Smooth muscle cell (in vitro differentiated cells): ENCODE results near the gene CELF2. TPM values are rescaled to one million over a fixed set of nuclear protein-coding genes. Genes with fewer than 3 reads are reported as not detected.

Source experiments
- DNase-seq: peaks from one replicate; lab custom pipeline; 2025; ENCODE audit not compliant: unreplicated experiment; lab: John Stamatoyannopoulos, UW
- H2AFZ ChIP-seq: fragments of 200-600 bp; sonication (generic); 2 replicates; pipeline ENCODE4 v1.6.0; 2016; ENCODE audit warnings: antibody characterized with exemption, low read depth, mild to moderate bottlenecking
- H3F3A ChIP-seq: fragments of 200-600 bp; sonication (generic); 2 replicates; pipeline ENCODE4 v1.6.0; 2017; ENCODE audit warnings: antibody characterized with exemption, low read depth
- H3K27ac ChIP-seq: fragments of 200-600 bp; sonication (generic); 2 replicates; pipeline ENCODE4 v1.5.1; 2016; ENCODE audit warnings: low read depth, mild to moderate bottlenecking
- H3K27me3 ChIP-seq: fragments of 200-600 bp; sonication (generic); 2 replicates; pipeline ENCODE4 v1.6.1; 2016; ENCODE audit warnings: low read depth, mild to moderate bottlenecking
- H3K36me3 ChIP-seq: fragments of 200-600 bp; sonication (generic); 2 replicates; pipeline ENCODE4 v1.5.1; 2016; ENCODE audit warnings: low read depth
- H3K4me1 ChIP-seq: fragments of 200-600 bp; sonication (generic); 2 replicates; pipeline ENCODE4 v1.5.1; 2016; ENCODE audit warnings: low read depth
- H3K4me2 ChIP-seq: fragments of 200-600 bp; sonication (generic); 2 replicates; pipeline ENCODE4 v1.6.0; 2016; ENCODE audit warnings: mild to moderate bottlenecking
- H3K4me3 ChIP-seq: fragments of 200-600 bp; sonication (generic); 2 replicates; pipeline ENCODE4 v1.5.1; 2016; ENCODE audit warnings: mild to moderate bottlenecking
- H3K79me2 ChIP-seq: fragments of 200-600 bp; sonication (generic); 2 replicates; pipeline ENCODE4 v1.6.0; 2016; ENCODE audit warnings: low read depth, mild to moderate bottlenecking
- H3K9ac ChIP-seq: fragments of 200-600 bp; sonication (generic); 2 replicates; pipeline ENCODE4 v1.6.0; 2016; ENCODE audit warnings: low read depth
- H3K9me3 ChIP-seq: fragments of 200-600 bp; sonication (generic); replicated peaks from 2 replicates; pipeline ENCODE4 v1.5.1; 2016; ENCODE audit warnings: low read depth
- H4K20me1 ChIP-seq: fragments of 200-600 bp; sonication (generic); 2 replicates; pipeline ENCODE4 v1.6.0; 2016; ENCODE audit warnings: low read depth
- CTCF ChIP-seq: fragments of 200-600 bp; sonication (generic); IDR thresholded peaks from 2 replicates; pipeline ENCODE4 v1.5.1; 2017; ENCODE audit warnings: borderline replicate concordance, mild to moderate bottlenecking, antibody characterized with exemption; ENCODE audit not compliant: insufficient read depth, poor library complexity, severe bottlenecking
- WGBS: methylation state at CpG from one replicate; pipeline ENCODE4 v1.1.7; 2016; ENCODE audit warnings: low lambda C conversion rate; 5-methylcytosine and 5-hydroxymethylcytosine counted together
- polyA plus RNA-seq: library from polyadenylated mRNA; unstranded; fragments of >200 nt; fragmentation: Nextera tagmentation; extraction: Ambion mirVana; gene quantifications from 2 replicates; pipeline ENCODE4 v1.2.1, GENCODE V29; 2016
- total RNA-seq: library from RNA; depleted of rRNA; stranded (reverse); fragments of >200 nt; gene quantifications from 2 replicates; pipeline ENCODE4 v1.2.3, GENCODE V29; 2014

The CELF2 gene
- total and polyA plus RNA-seq, 2 experiments from 2014 or later = 3.0 to 4.7 TPM

DNA sequence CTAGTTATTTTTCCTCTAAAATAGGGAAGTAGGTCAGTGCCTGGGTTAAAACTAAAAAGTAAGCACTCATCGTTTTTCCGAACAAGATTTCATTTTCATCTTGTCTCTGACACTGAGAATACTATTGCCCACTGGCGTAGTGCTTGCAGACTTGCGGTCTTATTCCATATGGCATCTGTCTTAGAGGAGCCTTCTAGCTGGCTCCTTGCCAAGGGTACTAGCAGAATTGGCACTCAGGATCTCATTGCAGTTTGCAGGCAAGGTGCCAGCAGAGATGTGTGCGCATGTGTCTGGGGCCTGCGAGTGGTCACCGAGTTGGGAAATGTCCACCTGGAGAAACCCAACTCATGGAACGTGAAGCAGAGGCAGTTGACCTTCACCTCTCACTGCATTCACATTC, 143.4 kb downstream of the CELF2 start:
- H3K9me3 ChIP-seq = no peaks in the 10 kb centered on the region
- no peaks in the 10 kb centered on the region for H3K36me3 ChIP-seq
- H2AFZ ChIP-seq = no peak overlapping the region
- peaks cover 12% of the 10 kb centered on the region for H3K4me1 ChIP-seq
- 94% methylated on average over 8 of the region's 8 CpGs for WGBS
- no peak overlapping the region for H3K27ac ChIP-seq
- TF ChIP-seq CTCF = no peak
- H3F3A ChIP-seq = no peaks in the 10 kb centered on the region
- H3K27me3 ChIP-seq = peaks cover 36% of the 10 kb centered on the region
- no peaks in the 10 kb centered on the region for H4K20me1 ChIP-seq
- no peak for DNase-seq
- H3K4me2 ChIP-seq = no peak overlapping the region
- H3K79me2 ChIP-seq = no peaks in the 10 kb centered on the region
- no peak overlapping the region for H3K9ac ChIP-seq
- no peak overlapping the region for H3K4me3 ChIP-seq

- H3K79me2 ChIP-seq = no peaks in the 10 kb centered on the region
- whole genome bisulfite sequencing = 98% methylated on average over 10 of the region's 10 CpGs
- H2AFZ ChIP-seq = no peak overlapping the region
- no peak overlapping the region for H3K4me2 ChIP-seq
- H3F3A ChIP-seq = no peaks in the 10 kb centered on the region
- H3K4me3 ChIP-seq = no peak overlapping the region
- H3K27ac ChIP-seq = no peak overlapping the region
- peaks cover 44% of the 10 kb centered on the region for H3K27me3 ChIP-seq
- no peaks in the 10 kb centered on the region for H3K36me3 ChIP-seq
- H3K4me1 ChIP-seq = peaks cover 12% of the 10 kb centered on the region
- no peak for DNase-seq
- no peak overlapping the region for H3K9ac ChIP-seq
- H3K9me3 ChIP-seq = no peaks in the 10 kb centered on the region
- no peaks in the 10 kb centered on the region for H4K20me1 ChIP-seq
- TF ChIP-seq CTCF = no peak
Observed at GRCh38 chr10:11161910-11162309, 144.2 kb downstream of the CELF2 start.

GRCh38 chr10:11162828-11163599, 145.3 kb downstream of the CELF2 start:
- no peak overlapping the region for H2AFZ ChIP-seq
- H3K9ac ChIP-seq = no peak overlapping the region
- H3K79me2 ChIP-seq = no peaks in the 10 kb centered on the region
- no peak overlapping the region for H3K27ac ChIP-seq
- 89% methylated on average over 10 of the region's 10 CpGs for WGBS
- H3F3A ChIP-seq = no peaks in the 10 kb centered on the region
- DNase-seq = no peak
- no peaks in the 10 kb centered on the region for H3K9me3 ChIP-seq
- no peak overlapping the region for H3K4me3 ChIP-seq
- TF ChIP-seq CTCF = no peak
- H4K20me1 ChIP-seq = no peaks in the 10 kb centered on the region
- no peaks in the 10 kb centered on the region for H3K36me3 ChIP-seq
- no peak overlapping the region for H3K4me2 ChIP-seq
- peaks cover 55% of the 10 kb centered on the region for H3K27me3 ChIP-seq
- H3K4me1 ChIP-seq = peaks cover 14% of the 10 kb centered on the region
